MM.1S (cell line): ENCODE results near the gene CCL20.

ENCODE experiments used
- CTCF ChIP-seq: fragments of 300-600 bp; sonication (generic); IDR thresholded peaks from 2 replicates; pipeline ENCODE4 v1.5.1; 2016; ENCODE audit warnings: antibody characterized with exemption, low read length, mixed read lengths
- EZH2 ChIP-seq: fragments of 300-600 bp; sonication (generic); optimal IDR thresholded peaks from 2 replicates; pipeline ENCODE3; 2017; ENCODE audit warnings: low read depth, mild to moderate bottlenecking, antibody characterized with exemption, low read length, mixed read lengths
- EZH2phosphoT487 ChIP-seq: fragments of 300-600 bp; sonication (generic); IDR thresholded peaks from 2 replicates; pipeline ENCODE4 v1.6.1; 2018; ENCODE audit warnings: antibody characterized with exemption, low read length

GRCh38 chr2:227817336-227817735 lies 3.7 kb downstream of the CCL20 start:
- no peak for TF ChIP-seq CTCF
- no peak for TF ChIP-seq EZH2phosphoT487
- TF ChIP-seq EZH2: no peak
